Posterior cingulate gyrus (tissue), 11 donors: ENCODE results near the gene ADAR.

ENCODE experiments used
- DNase-seq, 10 donors: peaks; one replicate each; pipeline versions ENCODE4 v3.0.0 to v3.0.0-alpha.2; 2020 to 2021; ENCODE audit warnings: mixed read lengths in 3 of 10
- intact Hi-C: fragments of 100-400 bp; cut with DNase I; formaldehyde crosslinking; loops from one replicate; pipeline ENCODE4 v1.15.1; 2023

ADAR gene

DNA sequence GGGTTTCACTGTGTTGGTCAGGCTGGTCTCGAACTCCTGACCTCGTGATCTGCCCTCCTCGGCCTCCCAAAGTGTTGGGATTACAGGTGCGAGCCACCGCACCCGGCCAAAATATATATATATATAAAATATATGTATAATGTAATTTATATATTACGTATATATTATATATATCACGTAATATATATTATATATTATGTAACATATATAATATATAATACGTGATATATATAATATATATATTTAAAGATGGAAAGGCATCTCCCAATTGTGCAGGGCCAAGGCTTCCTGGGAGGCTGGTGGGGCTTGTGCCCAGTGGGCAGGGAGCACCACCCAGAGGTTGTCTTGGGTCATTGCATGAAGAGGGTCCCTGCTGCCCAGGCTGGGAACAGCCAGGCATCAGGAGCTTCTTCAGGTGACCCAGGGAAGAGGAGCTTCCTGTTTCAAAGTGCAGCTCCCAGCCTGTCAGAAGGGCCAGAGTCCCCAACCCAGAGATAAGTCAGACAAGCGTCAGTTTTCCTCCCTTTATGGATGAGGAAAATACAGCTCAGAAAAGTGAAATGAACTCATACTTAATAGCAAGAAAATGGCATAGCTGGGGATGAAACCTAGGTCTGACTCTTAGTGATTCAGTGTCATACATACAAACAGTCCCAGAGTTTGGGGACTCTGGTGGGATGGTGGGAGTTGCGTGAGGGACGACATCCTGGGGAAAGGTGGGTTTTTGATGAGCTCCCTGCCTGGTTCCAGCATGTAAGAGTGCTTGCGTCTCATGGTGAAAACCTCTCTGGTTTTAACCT lies 61.5 kb downstream of the ADAR start:
- peak in 9 of 10 donors; percentile 26 to 95 (median 51) for DNase-seq
- intact Hi-C loops = loop anchor here (1.0 kb wide), 1 partner anchor 67 kb away; no protein-coding TSS in a partner anchor

GRCh38 chr1:154541231-154541630 lies 66.8 kb downstream of the ADAR start:
- no peak for DNase-seq
- intact Hi-C loops = no loop called here

- intact Hi-C loops = no loop called here
- DNase-seq = no peak
Observed at GRCh38 chr1:154539486-154540483, 68.2 kb downstream of the ADAR start.

DNA sequence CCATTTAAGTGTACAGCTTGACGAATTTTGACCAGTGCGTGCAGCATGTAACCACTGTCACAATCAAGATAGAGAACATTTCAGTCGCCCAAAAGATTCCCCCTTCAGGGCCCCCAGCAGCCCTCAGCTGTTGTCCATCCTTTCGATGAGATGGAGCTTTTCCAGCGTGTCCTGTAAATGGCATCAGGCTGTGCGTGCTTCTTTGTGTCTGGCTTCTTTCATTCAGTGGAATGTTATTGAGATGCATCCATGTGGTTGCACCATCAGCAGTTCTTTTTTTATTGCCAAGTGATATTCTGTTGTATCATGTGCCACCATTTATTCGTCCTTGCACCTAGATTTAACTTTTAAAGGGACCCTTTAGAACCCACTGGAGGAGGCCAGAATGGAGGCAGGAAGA lies 71.4 kb downstream of the ADAR start:
- intact Hi-C loops = no loop called here
- DNase-seq = no peak

- intact Hi-C loops = no loop called here
Observed at GRCh38 chr1:154533952-154534844, 73.8 kb downstream of the ADAR start.

More at GRCh38 chr1:154533952-154534844, 73.8 kb downstream of the ADAR start:
- no peak for DNase-seq
